RWPE2 (cell line): Measurements from ENCODE around the gene RAB3A.

Experiments
- ATAC-seq: fragments of 200-7000 bp; cut with Tn5 transposase; 3 replicates; pipeline ENCODE4 v1.9.1; 2021; ENCODE audit warnings: low read depth
- DNase-seq: peaks from one replicate; pipeline ENCODE4 v3.0.0-alpha.2; 2020; ENCODE audit warnings: low spot score
- H3K27ac ChIP-seq: fragments of 450-650 bp; 2 replicates; pipeline ENCODE4 v1.5.1; 2017; ENCODE audit warnings: mild to moderate bottlenecking; ENCODE audit not compliant: poor library complexity, severe bottlenecking
- H3K27me3 ChIP-seq: fragments of 250-450 bp; sonication (Bioruptor Pico); 2 replicates; pipeline ENCODE4 v1.5.1; 2021; ENCODE audit warnings: mild to moderate bottlenecking, moderate library complexity; ENCODE audit not compliant: insufficient read depth, poor library complexity, severe bottlenecking
- H3K36me3 ChIP-seq: fragments of 250-450 bp; sonication (Bioruptor Pico); 2 replicates; pipeline ENCODE4 v1.5.1; 2020; ENCODE audit warnings: low read depth, mild to moderate bottlenecking, moderate library complexity
- H3K4me1 ChIP-seq: fragments of 250-450 bp; sonication (Bioruptor Pico); 2 replicates; pipeline ENCODE4 v1.5.1; 2021; ENCODE audit warnings: mild to moderate bottlenecking, moderate library complexity; ENCODE audit not compliant: insufficient read depth, poor library complexity, severe bottlenecking
- H3K4me3 ChIP-seq: fragments of 250-450 bp; sonication (Bioruptor Pico); 2 replicates; pipeline ENCODE4 v1.5.1; 2021; ENCODE audit warnings: mild to moderate bottlenecking, moderate library complexity; ENCODE audit not compliant: severe bottlenecking
- H3K9me3 ChIP-seq: fragments of 250-450 bp; sonication (Bioruptor Pico); 2 replicates; pipeline ENCODE4 v1.5.1; 2021; ENCODE audit warnings: mild to moderate bottlenecking, moderate library complexity; ENCODE audit not compliant: severe bottlenecking
- TF ChIP-seq, protein P1 (sequence below): fragments of 450-650 bp; IDR thresholded peaks from one replicate; pipeline ENCODE4 v1.5.1; 2017; ENCODE audit warnings: mild to moderate bottlenecking, moderate library complexity; ENCODE audit not compliant: poor library complexity, severe bottlenecking

RAB3A gene

DNA sequence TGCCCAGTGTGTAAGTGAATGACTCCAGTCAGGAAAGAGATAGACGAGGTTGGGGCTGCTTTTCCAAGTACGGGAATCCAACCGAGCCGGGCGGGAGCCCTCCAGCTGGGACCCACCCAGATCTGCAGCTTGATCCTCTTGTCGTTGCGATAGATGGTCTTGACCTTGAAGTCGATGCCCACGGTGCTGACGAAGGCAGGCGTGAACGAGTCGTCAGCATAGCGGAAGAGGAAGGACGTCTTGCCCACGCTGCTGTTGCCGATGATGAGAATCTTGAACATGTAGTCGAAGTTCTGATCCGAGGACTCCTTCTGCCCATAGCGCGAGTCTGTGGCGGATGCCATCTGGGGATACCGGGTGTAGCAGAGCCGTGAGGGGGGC is 1.5 kb downstream of the RAB3A start:
- ATAC-seq (no peak), DNase-seq (no peak)
- H3K9me3 ChIP-seq: no peaks in the 10 kb centered on the region
- no peak overlapping the region for H3K27ac ChIP-seq
- H3K4me1 ChIP-seq: no peaks in the 10 kb centered on the region
- H3K36me3 ChIP-seq: peaks cover 3% of the 10 kb centered on the region
- H3K4me3 ChIP-seq: no peak overlapping the region
- TF ChIP-seq, protein P1, sequence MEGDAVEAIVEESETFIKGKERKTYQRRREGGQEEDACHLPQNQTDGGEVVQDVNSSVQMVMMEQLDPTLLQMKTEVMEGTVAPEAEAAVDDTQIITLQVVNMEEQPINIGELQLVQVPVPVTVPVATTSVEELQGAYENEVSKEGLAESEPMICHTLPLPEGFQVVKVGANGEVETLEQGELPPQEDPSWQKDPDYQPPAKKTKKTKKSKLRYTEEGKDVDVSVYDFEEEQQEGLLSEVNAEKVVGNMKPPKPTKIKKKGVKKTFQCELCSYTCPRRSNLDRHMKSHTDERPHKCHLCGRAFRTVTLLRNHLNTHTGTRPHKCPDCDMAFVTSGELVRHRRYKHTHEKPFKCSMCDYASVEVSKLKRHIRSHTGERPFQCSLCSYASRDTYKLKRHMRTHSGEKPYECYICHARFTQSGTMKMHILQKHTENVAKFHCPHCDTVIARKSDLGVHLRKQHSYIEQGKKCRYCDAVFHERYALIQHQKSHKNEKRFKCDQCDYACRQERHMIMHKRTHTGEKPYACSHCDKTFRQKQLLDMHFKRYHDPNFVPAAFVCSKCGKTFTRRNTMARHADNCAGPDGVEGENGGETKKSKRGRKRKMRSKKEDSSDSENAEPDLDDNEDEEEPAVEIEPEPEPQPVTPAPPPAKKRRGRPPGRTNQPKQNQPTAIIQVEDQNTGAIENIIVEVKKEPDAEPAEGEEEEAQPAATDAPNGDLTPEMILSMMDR: no peak
- no peaks in the 10 kb centered on the region for H3K27me3 ChIP-seq

- peaks cover 15% of the 10 kb centered on the region for H3K36me3 ChIP-seq
Observed at GRCh38 chr19:18198374-18198773, 5.5 kb downstream of the RAB3A start.

DNA sequence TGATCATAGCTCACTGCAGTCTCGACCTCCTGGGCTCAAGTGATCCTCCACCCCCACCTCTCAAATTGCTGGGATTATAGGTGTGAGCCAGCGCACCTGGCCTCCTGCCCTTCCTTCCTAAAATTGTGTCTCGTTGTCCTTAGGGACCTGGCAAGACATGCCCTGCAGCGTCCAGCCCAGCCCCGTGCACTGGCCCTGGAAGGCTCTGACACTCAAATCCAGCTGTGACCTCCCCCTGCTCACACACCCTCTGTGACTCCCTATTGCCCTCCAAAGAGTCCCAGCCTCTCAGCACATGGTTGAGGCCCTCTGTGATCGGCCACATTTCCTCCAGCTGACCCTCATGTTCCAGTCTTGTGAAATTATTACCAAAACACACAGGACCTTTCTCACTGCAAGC is 5.9 kb downstream of the RAB3A start:
- Histone ChIP-seq H3K4me3 (no peak overlapping the region), H3K4me1 (peaks cover 2% of the 10 kb centered on the region), H3K9me3 (no peaks in the 10 kb centered on the region), H3K27ac (no peak overlapping the region), H3K27me3 (no peaks in the 10 kb centered on the region), H3K36me3 (peaks cover 15% of the 10 kb centered on the region)
- DNase-seq (no peak), ATAC-seq (no peak)
- TF ChIP-seq, protein P1: no peak

More at GRCh38 chr19:18198374-18198773, 5.5 kb downstream of the RAB3A start:
- H3K27me3 ChIP-seq: no peaks in the 10 kb centered on the region
- no peak overlapping the region for H3K27ac ChIP-seq
- no peak overlapping the region for H3K4me3 ChIP-seq
- DNase-seq (no peak), ATAC-seq (no peak)
- H3K9me3 ChIP-seq: no peaks in the 10 kb centered on the region
- TF ChIP-seq, protein P1: no peak
- H3K4me1 ChIP-seq: peaks cover 2% of the 10 kb centered on the region

DNA sequence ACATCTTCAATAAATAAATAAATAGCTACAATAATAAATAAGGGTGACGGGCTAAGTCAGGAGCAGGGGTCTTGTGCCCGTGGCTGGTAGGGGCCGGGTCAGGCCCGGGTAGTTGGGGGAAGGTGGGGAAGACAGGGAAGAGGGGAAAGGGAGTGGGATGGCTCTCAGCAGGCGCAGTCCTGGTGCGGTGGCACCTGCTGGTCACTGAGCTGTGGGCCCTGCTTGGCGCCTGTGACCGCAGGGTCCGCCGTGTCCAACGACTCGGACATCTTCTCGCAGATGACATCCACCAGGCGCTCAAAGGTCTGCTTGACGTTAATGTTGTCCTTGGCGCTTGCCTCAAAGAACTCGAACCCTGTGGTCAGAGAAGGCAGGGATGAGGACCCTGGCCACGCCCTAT is 6.5 kb downstream of the RAB3A start:
- no peak overlapping the region for H3K27ac ChIP-seq
- H3K36me3 ChIP-seq: peaks cover 15% of the 10 kb centered on the region

DNA sequence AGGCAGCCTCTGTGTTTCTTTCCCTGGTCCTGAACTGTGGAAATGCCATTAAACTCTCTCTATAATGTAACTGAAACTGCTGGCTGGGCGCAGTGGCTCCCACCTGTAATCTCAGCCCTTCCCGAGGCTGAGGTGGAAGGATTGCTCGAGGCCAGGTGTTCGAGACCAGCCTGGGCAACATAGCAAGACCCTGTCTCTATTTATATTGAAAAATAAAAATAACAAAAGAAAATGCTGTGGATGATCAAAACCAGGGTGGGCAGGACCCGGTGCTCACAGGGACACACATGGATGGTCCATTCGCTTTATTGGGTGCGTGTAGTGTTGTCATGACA is 7.4 kb downstream of the RAB3A start:
- TF ChIP-seq, protein P1: no peak
- Histone ChIP-seq H3K27me3 (no peaks in the 10 kb centered on the region), H3K9me3 (no peaks in the 10 kb centered on the region), H3K27ac (no peak overlapping the region), H3K4me1 (peaks cover 2% of the 10 kb centered on the region), H3K4me3 (no peak overlapping the region), H3K36me3 (peaks cover 12% of the 10 kb centered on the region)
- DNase-seq (no peak), ATAC-seq (no peak)

More for the DNA sequence above, 6.5 kb downstream of the RAB3A start:
- Histone ChIP-seq H3K27me3 (no peaks in the 10 kb centered on the region), H3K9me3 (no peaks in the 10 kb centered on the region), H3K4me3 (no peak overlapping the region), H3K4me1 (peaks cover 2% of the 10 kb centered on the region)
- DNase-seq (no peak), ATAC-seq (no peak)
- TF ChIP-seq, protein P1: no peak
